Measurements from ENCODE around the gene INTS1.

DNA sequence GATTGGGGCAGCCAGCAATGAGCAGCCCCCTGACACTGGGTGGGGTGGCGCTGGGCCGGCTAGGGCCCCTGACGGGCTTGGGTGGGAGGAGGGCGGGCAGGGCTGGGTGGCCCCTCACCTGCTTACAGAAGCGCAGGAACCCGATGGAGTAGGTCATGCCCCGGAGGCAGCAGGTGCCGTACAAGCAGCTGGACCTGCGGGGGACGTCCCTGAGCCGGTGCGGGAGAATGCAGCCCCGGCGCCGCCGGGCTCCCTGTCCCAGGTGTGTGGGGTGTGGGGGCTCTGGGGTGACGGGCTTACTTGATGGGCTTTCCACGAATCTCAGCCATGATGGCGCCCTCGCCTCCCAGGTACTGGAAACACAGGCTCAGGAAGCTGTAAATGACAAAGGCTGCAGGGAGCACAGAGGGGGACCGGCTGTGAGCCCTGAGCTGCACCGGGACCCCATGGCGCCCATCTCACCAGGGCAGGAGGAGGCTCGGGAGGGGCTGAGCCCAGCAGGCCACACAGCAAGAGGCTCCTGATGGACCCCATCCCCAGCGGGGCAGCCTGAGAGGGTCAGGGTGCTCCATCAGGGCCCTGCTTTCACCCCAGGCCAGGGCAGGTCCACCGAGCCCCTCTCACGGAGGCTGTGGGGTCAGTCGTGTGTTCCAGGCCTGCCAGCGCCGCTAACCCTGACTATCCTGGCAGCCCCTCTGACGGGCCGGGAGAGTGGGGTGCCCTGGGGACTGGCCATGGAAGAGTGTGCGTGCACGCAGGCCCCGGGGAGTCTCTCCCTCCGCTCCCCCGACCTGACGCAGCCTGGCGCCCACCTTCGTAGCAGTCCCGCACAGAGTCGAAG lies 46.0 kb upstream of the INTS1 start:
- TF ChIP-seq TAF1 (IDR thresholded peaks at IDR 0.05; ENCODE audit: low read depth, low read length) (no peak), POLR2A (IDR thresholded peaks at IDR 0.05; ENCODE audit: low read depth, low read length) (no peak), POU2F2 (IDR thresholded peaks at IDR 0.05; ENCODE audit: low read depth, low read length) (no peak), POLR2AphosphoS5 (IDR thresholded peaks at IDR 0.05; ENCODE audit: low read depth, low read length) (no peak), PAX5 (IDR thresholded peaks at IDR 0.05; ENCODE audit: insufficient read depth, low read length, severe bottlenecking) (no peak), SPI1 (IDR thresholded peaks at IDR 0.05; ENCODE audit: low read depth, low read length) (no peak)
